Measurements from ENCODE around the gene GDPD3.
A peak's percentile ranks its signal among the peaks of the same experiment; 100 is the strongest.

The GDPD3 gene

DNA sequence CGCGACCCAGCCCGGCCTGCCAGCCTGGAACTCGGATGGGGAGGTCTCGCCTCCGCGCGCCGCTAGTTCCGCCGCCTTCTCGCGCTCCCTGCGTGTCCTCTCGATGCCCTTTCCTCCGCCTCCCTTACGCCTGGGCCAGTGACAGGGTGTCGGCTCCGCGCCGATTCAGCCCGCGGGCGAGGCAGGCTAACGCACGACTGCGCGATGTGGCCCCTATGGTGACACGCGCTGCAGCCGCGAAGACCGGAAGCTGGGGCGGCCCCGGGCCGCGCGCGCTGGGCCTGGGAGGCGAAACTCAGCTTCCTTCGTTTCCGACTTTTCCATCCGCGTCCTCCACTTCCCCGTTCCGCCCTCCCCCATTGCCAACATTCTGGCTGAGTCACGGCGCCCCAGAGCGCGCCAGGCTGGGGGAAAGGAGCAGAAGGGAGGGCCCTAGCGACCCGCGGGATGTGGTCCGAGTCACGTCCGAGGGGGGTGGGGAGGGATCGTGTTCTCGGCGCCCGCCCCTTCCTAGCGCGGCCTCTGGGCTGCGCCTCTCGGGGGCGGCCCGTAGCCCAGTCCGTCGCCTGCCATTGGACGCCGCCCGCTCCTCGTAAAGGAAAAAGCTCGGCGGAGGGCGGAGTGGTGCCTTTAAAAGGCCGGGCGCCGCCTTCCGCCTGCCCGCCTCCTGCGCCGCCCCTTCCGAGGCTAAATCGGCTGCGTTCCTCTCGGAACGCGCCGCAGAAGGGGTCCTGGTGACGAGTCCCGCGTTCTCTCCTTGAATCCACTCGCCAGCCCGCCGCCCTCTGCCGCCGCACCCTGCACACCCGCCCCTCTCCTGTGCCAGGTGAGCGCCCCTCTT, 48.0 kb downstream of the GDPD3 start, which contains the start of gene ALDOA:
Gene ALDOA, plus strand, starts transcription at position 659 of the 841 bp plus-strand sequence. CDS start 1,138 bp downstream, outside the sequence.
- H3K36me3 Mint-ChIP-seq, result peaks cover 66% of the 10 kb centered on the region
- ATAC-seq (peak; percentile 90), DNase-seq (ENCODE audit: low spot score in 2 of 2) (peak; percentile 93 to 98)
- peaks cover 50% of the 10 kb centered on the region for H3K4me1 Mint-ChIP-seq
- H3K4me3 Mint-ChIP-seq, result peak within 1 kb of the TSS; percentile 97
- peak within 1 kb of the TSS; percentile 98 for H3K27ac Mint-ChIP-seq
- H3K9me3 Mint-ChIP-seq, result no peaks in the 10 kb centered on the region

- Mint-ChIP-seq H3K27ac (peak overlapping the region; percentile 98), H3K4me1 (peaks cover 44% of the 10 kb centered on the region), H3K9me3 (no peaks in the 10 kb centered on the region), H3K36me3 (peaks cover 60% of the 10 kb centered on the region), H3K4me3 (peak overlapping the region; percentile 97)
- no peak for ATAC-seq
- no peak for DNase-seq (ENCODE audit: low spot score in 2 of 2)
Observed at GRCh38 chr16:30064729-30065101, 48.6 kb downstream of the GDPD3 start.

- H3K36me3 Mint-ChIP-seq, result peaks cover 54% of the 10 kb centered on the region
Observed at GRCh38 chr16:30063893-30064728, 49.2 kb downstream of the GDPD3 start.

DNA sequence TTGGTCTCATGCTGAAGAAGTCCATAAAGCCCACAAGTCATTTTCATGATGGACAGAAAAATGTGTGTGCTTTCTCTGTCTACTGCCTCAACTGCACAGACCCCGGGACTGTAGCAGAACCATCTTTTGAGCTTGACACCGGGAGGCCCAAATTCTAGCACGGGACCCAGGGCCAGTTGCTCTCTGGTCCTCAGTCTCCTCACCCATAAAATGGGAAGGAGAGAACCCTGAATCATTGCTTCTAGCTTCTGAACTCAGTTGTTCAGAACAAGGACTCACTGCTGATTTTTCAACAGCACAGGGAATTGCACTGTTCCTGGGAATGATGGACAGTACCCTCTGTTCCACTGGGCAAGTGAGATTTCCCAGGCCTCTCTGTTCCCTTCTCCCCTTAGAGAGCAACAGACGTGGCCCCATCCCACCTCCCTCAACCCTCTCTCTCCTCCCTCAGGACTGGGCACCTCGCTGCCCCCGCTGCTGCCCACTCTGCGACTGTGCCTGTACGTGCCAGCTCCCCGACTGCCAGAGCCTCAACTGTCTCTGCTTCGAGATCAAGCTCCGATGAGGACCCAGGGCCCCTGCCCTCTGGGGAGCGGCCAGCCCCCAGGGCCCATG, 50.0 kb downstream of the GDPD3 start:
- Mint-ChIP-seq H3K36me3 (peaks cover 47% of the 10 kb centered on the region), H3K4me1 (peaks cover 30% of the 10 kb centered on the region), H3K27ac (peak overlapping the region; percentile 98), H3K4me3 (peak overlapping the region; percentile 97), H3K9me3 (no peaks in the 10 kb centered on the region)
- ATAC-seq, result no peak
- DNase-seq (ENCODE audit: low spot score in 2 of 2), result no peak

More at GRCh38 chr16:30063893-30064728, 49.2 kb downstream of the GDPD3 start:
- H3K27ac Mint-ChIP-seq, result peak overlapping the region; percentile 98
- no peaks in the 10 kb centered on the region for H3K9me3 Mint-ChIP-seq
- DNase-seq (ENCODE audit: low spot score in 2 of 2), result peak; percentile 45 to 83
- H3K4me3 Mint-ChIP-seq, result peak overlapping the region; percentile 97
- peaks cover 38% of the 10 kb centered on the region for H3K4me1 Mint-ChIP-seq
- peak; percentile 27 for ATAC-seq

GRCh38 chr16:30060836-30061554, 52.3 kb downstream of the GDPD3 start:
- H3K27ac Mint-ChIP-seq, result peak overlapping the region; percentile 48

DNA sequence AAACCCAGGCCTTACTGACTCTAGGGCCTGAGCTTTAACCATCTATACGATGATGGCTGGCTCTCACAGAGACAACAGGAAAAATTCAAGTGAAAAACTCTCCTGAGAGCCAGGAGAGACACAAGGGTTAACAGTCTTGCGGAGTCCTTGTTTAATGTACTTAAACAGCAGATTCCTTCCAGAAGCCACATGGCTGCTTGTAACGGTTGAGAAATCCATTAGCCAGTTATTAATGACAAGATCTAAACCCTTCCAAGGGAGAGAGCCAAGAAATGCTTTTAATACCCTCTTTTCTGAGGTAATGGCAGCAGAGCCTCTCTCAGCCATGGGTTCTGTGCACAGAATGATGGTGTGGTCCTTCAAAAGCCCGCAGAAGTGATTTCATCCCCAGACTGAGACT, 53.0 kb downstream of the GDPD3 start:
- Mint-ChIP-seq H3K27ac (no peak overlapping the region), H3K36me3 (peaks cover 17% of the 10 kb centered on the region), H3K9me3 (no peaks in the 10 kb centered on the region), H3K4me3 (no peak overlapping the region), H3K4me1 (peaks cover 12% of the 10 kb centered on the region)
- no peak for DNase-seq (ENCODE audit: low spot score in 2 of 2)
- ATAC-seq, result no peak

More at GRCh38 chr16:30060836-30061554, 52.3 kb downstream of the GDPD3 start:
- Mint-ChIP-seq H3K4me1 (peaks cover 12% of the 10 kb centered on the region), H3K9me3 (no peaks in the 10 kb centered on the region), H3K36me3 (peaks cover 23% of the 10 kb centered on the region), H3K4me3 (no peak overlapping the region)
- no peak for ATAC-seq
- no peak for DNase-seq (ENCODE audit: low spot score in 2 of 2)

GRCh38 chr16:30054959-30055553, 58.3 kb downstream of the GDPD3 start:
- Mint-ChIP-seq H3K36me3 (peaks cover 19% of the 10 kb centered on the region), H3K4me1 (peaks cover 26% of the 10 kb centered on the region), H3K27ac (no peak overlapping the region), H3K9me3 (no peaks in the 10 kb centered on the region), H3K4me3 (peak overlapping the region; percentile 82)
- peak; percentile 84 for ATAC-seq
- DNase-seq (ENCODE audit: low spot score in 2 of 2), result peak; percentile 47 to 77

Data from stimulated activated effector memory CD8-positive, alpha-beta T cell treated with anti-CD3 and anti-CD28 coated beads, Interleukin-12 subunit alpha, Interleukin-12 subunit beta, amount 100 ng/mL, for 72 hours (primary cell).